ENCODE data around the gene CRABP2.

CRABP2 gene

DNA sequence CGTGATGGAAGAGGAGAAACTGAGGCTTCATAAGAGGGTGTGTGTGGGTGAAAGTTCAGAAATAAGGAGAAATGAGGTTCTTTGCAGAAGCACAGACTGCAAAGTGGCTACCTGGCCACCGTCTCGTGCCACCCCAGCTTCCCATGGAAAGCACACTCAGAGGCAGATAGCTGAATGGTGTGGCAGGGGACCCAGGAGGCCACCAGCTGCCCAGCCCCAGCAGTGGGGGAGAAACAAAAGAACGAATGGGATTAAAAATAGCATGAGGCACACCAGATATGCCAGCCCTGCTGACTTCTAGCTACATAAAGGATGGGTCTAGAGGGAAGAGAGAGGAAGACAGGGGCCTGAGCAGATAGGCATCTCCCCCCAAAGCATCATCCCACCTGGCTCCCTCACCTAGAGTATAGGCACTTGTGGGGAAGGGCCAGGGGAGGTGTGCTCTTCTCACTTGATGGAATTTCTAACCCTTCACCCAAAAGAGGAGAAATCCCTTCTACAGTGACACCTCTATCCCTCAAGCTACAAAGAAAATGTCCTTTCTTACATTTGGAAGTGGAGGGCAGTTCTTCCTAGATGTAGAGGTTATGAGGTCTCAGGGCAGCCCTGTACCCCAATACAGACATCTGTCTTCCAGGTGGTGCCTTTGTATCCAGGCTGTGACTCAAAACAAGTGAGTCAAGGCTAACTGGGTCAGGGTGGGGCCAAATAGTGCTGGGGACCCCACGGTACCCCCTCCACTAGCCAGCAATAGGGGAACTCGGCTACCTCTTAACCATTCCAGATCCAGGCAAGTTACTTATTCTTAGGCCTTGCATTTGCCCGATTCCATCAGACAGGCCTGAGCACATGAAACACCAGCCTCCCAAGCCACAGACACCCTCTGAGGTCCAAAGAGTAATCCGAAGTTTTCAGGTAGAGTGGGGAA lies 42.6 kb upstream of the CRABP2 start:
- DNase-seq (ENCODE audit: insufficient read length), result no peak
- TF ChIP-seq POLR2AphosphoS5 (IDR thresholded peaks at IDR 0.05; ENCODE audit: low read depth, low read length), result no peak
- no peak for TF ChIP-seq TAF1 (IDR thresholded peaks at IDR 0.05; ENCODE audit: borderline replicate concordance, low read depth, low read length)
- TF ChIP-seq POLR2A (IDR thresholded peaks at IDR 0.05; ENCODE audit: low read depth, low read length), result no peak

DNA sequence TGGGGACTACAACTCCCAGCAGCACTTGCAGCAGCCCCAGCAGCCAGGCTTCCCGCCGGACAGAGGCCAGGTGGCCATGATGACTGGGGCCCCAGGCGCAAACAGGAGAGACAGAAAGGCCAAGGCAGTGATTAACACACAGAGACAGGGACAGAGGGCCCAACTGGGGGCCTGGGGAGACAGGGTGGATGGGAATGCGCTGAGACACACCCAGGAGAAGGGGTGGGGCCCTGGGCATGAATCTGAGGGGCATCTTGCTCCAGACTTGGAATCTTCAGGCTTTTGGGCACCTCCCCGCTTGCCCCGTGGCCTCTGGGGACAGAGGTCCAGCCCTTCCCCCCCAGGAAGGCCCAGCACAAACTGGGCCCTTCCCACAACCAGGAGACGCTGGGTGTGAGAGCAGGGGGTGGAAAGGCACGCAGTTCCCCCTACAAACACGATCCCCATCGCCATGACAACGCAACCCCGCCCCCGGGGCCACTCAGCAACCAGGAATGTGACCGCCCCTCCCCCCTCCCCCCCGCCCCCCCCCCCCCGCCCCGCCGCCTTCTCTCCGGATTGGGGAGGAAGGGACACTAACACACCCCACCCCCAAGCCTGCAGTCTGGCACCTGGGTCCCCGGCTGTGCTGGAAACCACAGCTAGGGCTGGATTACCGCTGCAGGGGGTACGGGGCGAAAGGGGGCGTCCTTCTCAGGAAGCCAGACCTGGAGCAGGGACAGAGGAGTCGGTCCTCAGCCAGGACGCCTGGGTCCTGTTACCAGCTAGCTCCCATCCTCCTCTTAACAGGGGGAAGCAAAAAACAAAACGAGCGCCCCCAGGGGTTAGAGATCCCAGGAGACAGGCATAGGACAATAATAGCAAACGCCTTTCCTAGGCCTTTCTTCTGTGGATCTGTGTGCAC lies 41.6 kb upstream of the CRABP2 start:
- DNase-seq (ENCODE audit: insufficient read length) (peak; percentile 68), FAIRE-seq (peak; percentile 61)
- peak; percentile 33; the same call in 1 of the 2 replicates for TF ChIP-seq POLR2A (IDR thresholded peaks at IDR 0.05; ENCODE audit: low read depth, low read length)
- no peak for TF ChIP-seq POLR2AphosphoS5 (IDR thresholded peaks at IDR 0.05; ENCODE audit: low read depth, low read length)

More for the DNA sequence above, 42.6 kb upstream of the CRABP2 start:
- FAIRE-seq, result no peak

DNA sequence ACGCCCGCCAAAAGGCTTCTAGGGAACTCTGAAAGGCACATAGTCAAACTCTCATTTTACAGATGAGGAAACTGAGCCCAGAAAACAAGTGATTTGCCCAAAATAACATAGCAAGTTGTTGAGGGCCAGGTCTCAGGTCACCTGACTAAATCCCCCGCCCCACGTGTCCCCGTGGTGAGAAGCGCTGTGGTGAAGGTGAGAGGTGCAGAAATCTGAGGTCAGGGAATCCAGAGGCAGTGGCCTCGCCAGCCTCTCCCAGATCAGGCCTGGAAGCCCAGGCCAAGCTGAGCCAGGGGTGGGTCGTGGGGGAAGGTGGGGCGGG lies 41.0 kb upstream of the CRABP2 start:
- no peak for DNase-seq (ENCODE audit: insufficient read length)
- no peak for TF ChIP-seq POLR2AphosphoS5 (IDR thresholded peaks at IDR 0.05; ENCODE audit: low read depth, low read length)
- no peak for TF ChIP-seq TAF1 (IDR thresholded peaks at IDR 0.05; ENCODE audit: borderline replicate concordance, low read depth, low read length)
- TF ChIP-seq POLR2A (IDR thresholded peaks at IDR 0.05; ENCODE audit: low read depth, low read length), result no peak

DNA sequence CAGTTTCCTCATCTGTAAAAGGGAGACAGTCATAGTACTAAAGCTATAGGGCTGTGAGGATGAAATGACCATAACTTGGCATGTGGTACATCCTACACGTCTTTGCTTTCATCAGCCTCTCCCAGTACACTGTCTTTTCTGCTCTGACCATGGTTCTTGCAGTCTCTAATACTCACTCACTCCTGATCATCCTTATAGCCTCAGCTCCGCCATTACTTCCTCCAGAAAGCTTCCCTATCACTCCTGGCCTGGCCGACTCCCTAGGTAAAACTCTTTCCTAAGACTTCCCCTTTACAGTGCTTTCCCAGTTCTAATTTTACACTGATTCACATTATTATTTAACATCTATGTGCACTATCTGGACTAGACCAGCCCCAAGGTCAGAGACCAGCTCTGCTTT lies 40.5 kb upstream of the CRABP2 start:
- TF ChIP-seq POLR2A (IDR thresholded peaks at IDR 0.05; ENCODE audit: low read depth, low read length) (no peak), TAF1 (IDR thresholded peaks at IDR 0.05; ENCODE audit: borderline replicate concordance, low read depth, low read length) (no peak), POLR2AphosphoS5 (IDR thresholded peaks at IDR 0.05; ENCODE audit: low read depth, low read length) (no peak)
- DNase-seq (ENCODE audit: insufficient read length) (no peak), FAIRE-seq (no peak)

More for the DNA sequence above, 41.0 kb upstream of the CRABP2 start:
- no peak for FAIRE-seq

DNA sequence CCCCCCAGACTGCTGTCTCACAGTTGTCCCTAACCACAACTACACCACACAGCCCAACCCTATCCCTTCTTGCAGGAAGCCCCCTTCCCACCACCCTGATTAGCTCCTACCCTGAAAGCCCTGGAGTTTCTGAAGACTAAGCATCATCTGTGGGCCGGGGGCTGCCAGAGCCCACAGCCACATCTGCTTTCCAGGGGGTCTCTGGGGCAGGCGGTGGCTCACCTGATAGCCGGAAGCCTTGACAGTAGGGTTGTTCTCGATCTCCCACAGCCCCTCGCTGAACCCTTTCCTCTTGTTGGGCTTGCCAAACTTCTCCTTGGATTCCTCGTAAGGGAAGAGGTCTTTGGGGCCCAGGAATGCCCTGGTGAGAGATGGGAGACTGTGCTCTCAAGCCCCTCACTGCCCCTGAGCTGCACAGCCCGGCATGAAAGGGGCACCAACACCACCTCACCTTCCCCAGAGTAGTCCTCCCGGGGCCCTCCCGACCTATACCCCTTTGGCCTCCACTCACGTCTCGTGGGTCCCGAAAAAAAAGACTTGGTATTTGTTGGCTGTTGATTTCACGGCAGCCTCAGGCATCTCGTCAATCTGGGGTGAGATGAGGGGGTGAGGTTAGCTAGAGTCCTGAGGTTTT lies 39.5 kb upstream of the CRABP2 start:
- no peak for DNase-seq (ENCODE audit: insufficient read length)
- FAIRE-seq, result no peak
- TF ChIP-seq POLR2AphosphoS5 (IDR thresholded peaks at IDR 0.05; ENCODE audit: low read depth, low read length), result no peak
- TF ChIP-seq POLR2A (IDR thresholded peaks at IDR 0.05; ENCODE audit: low read depth, low read length), result no peak
- no peak for TF ChIP-seq TAF1 (IDR thresholded peaks at IDR 0.05; ENCODE audit: borderline replicate concordance, low read depth, low read length)

DNA sequence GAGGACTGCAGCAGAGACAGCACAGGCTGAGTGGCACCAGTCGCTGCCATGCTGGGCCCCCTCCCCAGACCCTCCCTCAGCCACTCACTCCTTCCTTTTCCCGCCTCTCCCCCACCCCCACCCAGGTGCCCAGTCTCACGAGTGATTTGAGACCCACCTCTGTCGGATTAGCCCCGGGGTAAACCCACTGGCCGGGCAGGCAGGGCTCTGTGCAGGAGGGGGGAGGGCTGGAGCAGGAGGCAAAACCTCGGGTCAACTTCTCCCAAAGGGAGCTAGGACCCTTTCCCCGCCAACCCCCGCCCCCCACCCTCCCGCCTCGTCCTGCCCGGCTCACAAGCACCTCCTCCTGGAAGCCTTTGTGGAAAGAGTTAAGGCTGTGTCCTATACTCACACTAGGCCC lies 39.0 kb upstream of the CRABP2 start:
- TF ChIP-seq POLR2A (IDR thresholded peaks at IDR 0.05; ENCODE audit: low read depth, low read length) (no peak), POLR2AphosphoS5 (IDR thresholded peaks at IDR 0.05; ENCODE audit: low read depth, low read length) (no peak), TAF1 (IDR thresholded peaks at IDR 0.05; ENCODE audit: borderline replicate concordance, low read depth, low read length) (no peak)
- DNase-seq (ENCODE audit: insufficient read length), result no peak
- no peak for FAIRE-seq

DNA sequence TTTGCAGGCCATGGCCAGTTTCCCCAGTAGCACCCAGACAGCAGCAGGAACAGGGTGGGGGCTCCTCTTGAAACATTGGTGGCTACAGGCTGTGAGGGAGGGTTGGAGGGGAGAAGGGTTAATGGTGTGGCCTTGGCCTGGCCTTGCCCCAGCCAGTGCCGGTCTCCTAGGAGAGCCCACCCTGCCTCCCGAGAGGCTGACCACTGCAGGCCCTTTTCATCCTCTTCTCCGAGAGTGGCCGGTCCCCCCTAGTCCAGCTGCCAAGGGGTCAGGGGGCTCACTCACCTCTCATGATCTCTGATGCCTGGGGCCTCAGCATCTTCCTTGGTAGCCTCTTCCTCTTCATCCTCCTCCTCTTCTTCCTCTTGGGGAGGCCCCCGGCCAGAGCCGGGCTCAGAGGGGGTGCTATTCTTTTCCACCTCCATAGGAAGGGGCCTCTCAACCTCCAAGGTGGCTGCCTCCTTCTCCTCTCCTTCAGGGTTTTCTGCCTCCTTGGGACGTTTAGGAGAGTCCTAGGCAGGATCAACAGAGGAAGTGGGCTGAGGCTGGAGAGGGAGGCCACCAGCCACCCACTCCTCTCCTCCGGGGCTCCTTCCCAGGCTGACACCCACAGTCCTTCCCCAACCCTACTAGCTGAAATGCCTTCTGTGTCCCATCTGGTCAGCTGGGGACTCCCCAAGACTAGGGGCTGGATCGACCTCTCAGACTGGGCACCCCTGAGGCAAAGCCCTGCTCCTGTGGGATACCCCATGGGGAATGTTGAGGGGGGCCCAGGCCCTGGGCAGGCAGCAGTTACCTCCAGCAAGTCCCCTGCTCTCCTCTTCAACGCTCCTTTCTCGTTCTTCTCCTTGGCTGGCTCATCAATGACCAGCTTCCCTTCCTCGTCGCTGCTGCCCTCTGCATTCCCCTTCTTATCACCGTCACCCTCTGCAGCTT lies 38.3 kb upstream of the CRABP2 start:
- DNase-seq (ENCODE audit: insufficient read length) (no peak), FAIRE-seq (no peak)
- TF ChIP-seq POLR2AphosphoS5 (IDR thresholded peaks at IDR 0.05; ENCODE audit: low read depth, low read length) (no peak), TAF1 (IDR thresholded peaks at IDR 0.05; ENCODE audit: borderline replicate concordance, low read depth, low read length) (no peak), POLR2A (IDR thresholded peaks at IDR 0.05; ENCODE audit: low read depth, low read length) (no peak)

DNA sequence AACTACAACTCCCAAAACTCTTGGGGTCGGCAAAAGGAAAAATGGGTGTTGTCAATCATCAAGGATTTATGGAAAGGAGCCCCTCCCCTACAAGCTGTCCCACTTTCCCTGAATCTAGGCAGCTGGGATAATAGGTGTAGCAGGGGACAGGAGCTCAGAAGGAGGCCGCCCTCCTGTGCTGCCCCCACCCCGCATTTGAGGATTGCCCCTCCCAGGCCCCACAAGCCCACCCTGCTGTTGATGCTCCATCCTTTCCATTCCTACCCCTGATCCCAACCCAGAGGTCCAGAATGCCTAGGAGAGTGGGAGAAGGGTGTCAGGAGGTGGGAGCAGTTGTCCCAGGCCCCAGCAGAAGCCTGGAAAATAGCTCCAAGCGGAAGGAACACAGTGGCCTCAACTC lies 37.4 kb upstream of the CRABP2 start:
- DNase-seq (ENCODE audit: insufficient read length) (no peak), FAIRE-seq (no peak)
- TF ChIP-seq POLR2AphosphoS5 (IDR thresholded peaks at IDR 0.05; ENCODE audit: low read depth, low read length) (no peak), POLR2A (IDR thresholded peaks at IDR 0.05; ENCODE audit: low read depth, low read length) (no peak), TAF1 (IDR thresholded peaks at IDR 0.05; ENCODE audit: borderline replicate concordance, low read depth, low read length) (no peak)

DNA sequence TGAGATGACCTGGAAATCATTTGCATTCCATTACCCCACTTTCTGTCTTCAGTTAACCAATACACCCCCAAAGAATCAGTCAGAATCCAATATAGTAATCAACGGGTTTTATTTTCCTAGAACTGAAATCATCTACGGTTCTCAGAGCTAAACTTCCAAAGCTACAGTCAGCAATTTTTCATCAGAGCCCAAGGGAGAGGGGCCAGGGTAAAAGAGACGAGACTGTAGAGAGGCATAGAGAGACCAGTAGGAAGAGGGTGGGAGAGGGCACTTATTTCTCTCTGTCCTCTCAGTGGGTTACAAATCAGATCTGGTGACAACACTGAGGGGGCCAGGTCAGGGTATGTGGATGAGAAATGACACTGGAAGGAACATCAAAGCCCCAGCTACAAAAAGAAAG lies 36.6 kb upstream of the CRABP2 start:
- FAIRE-seq, result no peak
- TF ChIP-seq POLR2A (IDR thresholded peaks at IDR 0.05; ENCODE audit: low read depth, low read length) (no peak), POLR2AphosphoS5 (IDR thresholded peaks at IDR 0.05; ENCODE audit: low read depth, low read length) (no peak), TAF1 (IDR thresholded peaks at IDR 0.05; ENCODE audit: borderline replicate concordance, low read depth, low read length) (no peak)
- DNase-seq (ENCODE audit: insufficient read length), result no peak

DNA sequence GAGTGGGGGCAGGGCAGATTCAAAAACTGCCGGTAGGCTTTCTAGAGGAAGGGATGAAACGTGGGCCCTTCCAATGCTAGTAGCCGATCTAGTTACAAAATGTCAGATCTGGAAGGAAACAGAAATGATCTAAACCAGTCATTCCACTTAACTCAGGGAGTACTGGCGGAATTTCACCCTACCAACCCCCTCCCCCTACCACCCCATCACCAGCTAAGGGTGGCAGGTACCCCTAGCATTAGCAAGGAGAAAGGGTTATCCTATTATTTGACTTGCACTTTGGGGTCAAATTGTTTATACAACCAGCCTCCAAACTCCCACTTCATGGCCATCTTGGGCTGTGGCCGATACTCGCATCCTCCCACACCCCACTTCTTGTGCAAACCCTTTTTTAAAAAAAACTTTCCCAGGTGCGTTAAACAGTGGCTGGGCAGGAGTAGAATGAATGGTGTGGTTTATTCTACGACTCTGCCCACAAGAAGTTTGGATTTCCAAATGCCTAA lies 36.1 kb upstream of the CRABP2 start:
- no peak for FAIRE-seq
- TF ChIP-seq POLR2A (IDR thresholded peaks at IDR 0.05; ENCODE audit: low read depth, low read length) (no peak), TAF1 (IDR thresholded peaks at IDR 0.05; ENCODE audit: borderline replicate concordance, low read depth, low read length) (no peak), POLR2AphosphoS5 (IDR thresholded peaks at IDR 0.05; ENCODE audit: low read depth, low read length) (no peak)
- no peak for DNase-seq (ENCODE audit: insufficient read length)

Data from GM12892 (cell line).